ENCODE measurements around the gene PIM3. TPM values are rescaled to one million over a fixed set of nuclear protein-coding genes. Genes with fewer than 3 reads are reported as not detected.
"Not testable (repeated sequence)": the region's sequence is repeated elsewhere in the genome, so short reads cannot be mapped to it uniquely, and the experiment has no call there.

The PIM3 gene
- total RNA-seq, 2 donors from 2014 or later = 94.8 to 235 TPM

DNA sequence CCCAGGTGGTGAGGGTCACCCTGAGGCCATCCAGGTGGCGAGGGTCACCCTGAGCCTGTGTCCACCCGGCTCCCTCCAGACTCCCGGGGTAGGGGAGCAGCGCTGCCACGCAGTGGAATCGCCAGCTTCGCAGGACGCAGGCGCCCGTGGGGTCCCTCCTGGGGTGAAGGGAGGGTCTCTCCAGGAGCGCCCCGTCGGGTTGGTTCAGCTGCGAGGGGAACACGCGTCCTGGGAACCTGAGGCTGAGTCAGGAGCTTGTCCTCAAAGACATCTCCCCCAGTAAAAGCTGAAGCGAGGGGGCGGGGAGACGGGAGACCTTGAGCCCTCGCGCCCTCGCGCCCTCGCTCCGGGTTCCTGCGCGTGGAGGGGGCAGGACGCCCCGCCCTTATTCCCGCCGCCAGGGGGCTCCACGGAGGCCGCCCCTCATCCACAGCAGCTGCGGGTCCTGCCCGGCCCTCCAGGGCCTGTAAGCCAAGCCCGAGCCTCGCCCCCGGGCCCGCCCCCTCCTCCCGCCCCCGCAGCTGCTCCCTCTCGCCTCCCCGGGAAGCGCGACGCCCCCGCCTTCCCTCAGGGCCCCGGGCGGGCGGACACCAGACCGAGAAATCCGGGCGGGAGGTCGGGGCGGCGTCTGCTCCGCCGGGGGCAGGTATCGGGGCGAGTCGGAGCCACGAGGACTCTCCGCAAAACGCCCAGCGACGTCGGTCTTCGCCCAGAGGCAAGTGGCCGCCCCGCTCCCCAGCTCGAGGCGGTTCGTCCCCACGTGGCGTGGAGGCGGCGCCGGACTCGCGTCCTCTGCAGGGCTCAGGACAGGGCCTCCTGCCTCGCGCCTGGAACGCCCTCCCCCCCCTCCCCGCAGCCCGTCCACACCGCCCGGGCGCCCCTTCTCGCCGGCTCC is 22.8 kb downstream of the PIM3 start:
- Mint-ChIP-seq H3K4me1 (peaks cover 14% of the 10 kb centered on the region), H3K4me3 (peak overlapping the region; percentile 71), H3K27ac (no peak overlapping the region), H3K9me3 (peaks cover 5% of the 10 kb centered on the region), H3K36me3 (ENCODE audit: low read depth) (peaks cover 15% of the 10 kb centered on the region), H3K27me3 (no peaks in the 10 kb centered on the region)
- peak; percentile 36 for ATAC-seq (replicated peaks)

DNA sequence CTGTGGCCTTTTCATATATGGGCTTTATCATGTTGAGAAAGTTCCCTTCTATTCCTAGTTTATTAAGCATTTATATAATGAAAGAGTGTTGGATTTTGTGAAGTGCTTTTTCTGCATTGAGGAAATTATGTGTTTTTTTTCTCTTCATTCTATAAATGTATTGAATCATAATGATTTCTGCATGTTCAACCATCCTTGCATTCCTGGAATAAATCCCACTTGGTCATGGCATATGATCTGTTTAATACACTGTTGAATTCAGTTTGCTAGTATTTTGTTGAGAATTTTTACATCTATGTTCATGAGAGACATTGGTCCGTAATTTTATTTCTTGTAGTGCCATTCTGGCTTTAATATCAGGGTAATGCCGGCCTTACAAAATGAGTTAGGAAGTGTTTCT is 25.8 kb downstream of the PIM3 start:
- Mint-ChIP-seq H3K27ac (no peak overlapping the region), H3K4me1 (peaks cover 5% of the 10 kb centered on the region), H3K9me3 (peaks cover 6% of the 10 kb centered on the region), H3K36me3 (ENCODE audit: low read depth) (peaks cover 5% of the 10 kb centered on the region), H3K27me3 (no peaks in the 10 kb centered on the region), H3K4me3 (no peak overlapping the region)
- no peak for ATAC-seq (replicated peaks)

DNA sequence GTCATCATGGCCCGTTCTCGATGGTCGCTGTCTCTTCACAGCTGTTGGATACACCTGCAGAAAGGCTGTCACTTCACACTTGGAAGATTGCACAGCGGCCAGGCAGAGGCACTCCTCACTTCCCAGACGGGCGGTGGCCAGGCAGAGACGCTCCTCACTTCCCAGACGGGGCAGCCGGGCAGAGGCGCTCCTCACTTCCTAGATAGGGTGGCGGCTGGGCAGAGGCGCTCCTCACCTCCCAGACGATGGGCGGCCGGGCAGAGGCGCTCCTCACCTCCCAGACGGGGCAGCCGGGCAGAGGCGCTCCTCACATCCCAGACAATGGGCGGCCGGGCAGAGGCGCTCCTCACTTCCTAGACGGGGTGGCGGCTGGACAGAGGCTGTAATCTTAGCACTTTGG is 29.3 kb downstream of the PIM3 start:
- H3K9me3 Mint-ChIP-seq; H3K4me3 Mint-ChIP-seq; H3K4me1 Mint-ChIP-seq; H3K36me3 Mint-ChIP-seq (ENCODE audit: low read depth); H3K27ac Mint-ChIP-seq; H3K27me3 Mint-ChIP-seq; ATAC-seq (replicated peaks): not testable (repeated sequence)

DNA sequence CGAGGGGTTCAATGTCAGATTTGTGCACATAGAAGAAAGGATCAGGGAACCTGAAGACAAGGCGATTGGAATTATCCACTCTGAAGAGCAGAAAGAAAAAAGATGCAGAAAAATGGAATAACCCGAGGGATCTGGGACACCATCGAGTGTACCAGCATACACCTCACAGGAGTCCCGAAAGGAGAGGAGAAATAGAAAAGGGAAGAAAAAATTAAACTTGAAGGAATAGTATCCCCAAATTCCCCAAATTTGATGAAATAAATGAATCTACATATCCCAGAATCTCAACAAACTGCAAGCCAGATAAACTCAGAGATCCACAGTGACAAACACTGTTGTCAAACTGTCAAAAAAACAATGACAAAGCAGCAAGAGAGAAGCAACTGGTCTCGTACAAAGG is 30.6 kb downstream of the PIM3 start:
- ATAC-seq (replicated peaks) = no peak
- H3K27ac Mint-ChIP-seq = no peak overlapping the region
- no peak overlapping the region for H3K4me3 Mint-ChIP-seq
- H3K4me1 Mint-ChIP-seq = peaks cover 9% of the 10 kb centered on the region
- peaks cover 6% of the 10 kb centered on the region for H3K9me3 Mint-ChIP-seq
- no peaks in the 10 kb centered on the region for H3K36me3 Mint-ChIP-seq (ENCODE audit: low read depth)
- no peaks in the 10 kb centered on the region for H3K27me3 Mint-ChIP-seq

DNA sequence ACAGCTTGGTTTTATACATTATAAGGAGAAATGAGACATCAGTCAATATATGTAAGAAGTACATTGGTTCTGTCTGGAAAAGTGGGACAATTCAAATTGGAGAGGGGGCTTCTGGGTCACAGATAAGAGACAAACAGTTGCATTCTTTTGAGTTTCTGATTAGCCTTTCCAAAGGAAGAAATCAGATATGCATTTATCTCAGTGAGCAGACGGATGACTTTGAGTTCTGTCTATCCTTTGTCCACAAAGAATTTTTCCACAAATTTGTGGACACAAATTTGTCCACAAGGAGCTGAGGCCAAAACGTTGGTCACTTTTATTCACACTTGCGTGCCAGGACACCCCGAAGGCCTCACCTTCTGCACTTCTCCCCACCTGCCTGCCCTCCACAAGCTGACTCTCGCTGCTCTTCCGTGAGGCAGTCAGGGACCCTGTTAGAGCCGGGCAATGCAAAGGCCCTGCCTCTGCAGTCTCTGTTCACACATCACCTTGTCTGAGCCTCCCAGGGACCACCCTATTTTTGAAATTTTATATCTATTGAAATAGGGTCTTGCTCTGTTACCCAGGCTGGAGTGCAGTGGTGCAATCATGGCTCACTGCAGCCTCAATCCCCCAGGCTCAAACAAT is 31.4 kb downstream of the PIM3 start:
- no peaks in the 10 kb centered on the region for H3K36me3 Mint-ChIP-seq (ENCODE audit: low read depth)
- no peak for ATAC-seq (replicated peaks)
- H3K9me3 Mint-ChIP-seq = peaks cover 6% of the 10 kb centered on the region
- no peak overlapping the region for H3K4me3 Mint-ChIP-seq
- H3K4me1 Mint-ChIP-seq = peaks cover 9% of the 10 kb centered on the region
- H3K27me3 Mint-ChIP-seq = no peaks in the 10 kb centered on the region
- H3K27ac Mint-ChIP-seq = no peak overlapping the region

DNA sequence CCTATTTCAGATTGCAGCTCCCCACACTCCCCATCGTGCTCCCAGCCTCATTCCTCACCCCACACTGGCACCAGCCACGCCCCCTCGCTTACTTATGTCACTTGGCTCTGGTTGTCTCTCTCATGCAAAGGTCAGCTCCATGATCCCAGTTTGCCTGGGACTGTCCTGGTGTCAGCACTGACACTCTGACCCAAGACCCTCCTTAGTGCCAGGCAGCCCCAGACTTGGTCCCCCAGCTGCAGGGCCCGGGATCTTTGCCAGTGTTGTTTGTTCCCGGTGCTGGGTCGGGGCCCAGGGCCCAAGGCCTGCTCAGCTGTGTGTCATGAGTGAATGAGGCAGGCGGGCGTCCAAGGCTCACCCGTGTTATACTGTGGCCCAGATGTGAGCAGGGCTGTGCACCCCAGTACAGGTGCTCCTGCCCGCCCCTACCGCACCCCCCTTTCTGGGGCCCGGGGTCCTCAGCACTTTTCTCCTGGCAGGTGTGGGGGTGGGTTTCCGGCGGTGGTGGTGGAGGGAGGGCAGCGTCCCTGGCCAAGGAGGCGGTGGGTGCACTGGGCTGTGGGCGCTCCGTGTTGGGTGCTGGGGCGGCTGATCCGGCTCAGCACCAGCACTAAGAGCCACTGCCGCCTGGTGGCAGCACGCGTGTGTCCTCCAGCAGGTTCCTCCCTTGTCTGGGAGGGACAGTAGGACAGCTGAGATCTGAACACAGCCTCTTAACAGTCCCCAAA is 32.5 kb downstream of the PIM3 start:
- H3K36me3 Mint-ChIP-seq (ENCODE audit: low read depth) = no peaks in the 10 kb centered on the region
- peaks cover 9% of the 10 kb centered on the region for H3K4me1 Mint-ChIP-seq
- peak; percentile 98 for ATAC-seq (replicated peaks)
- no peaks in the 10 kb centered on the region for H3K27me3 Mint-ChIP-seq
- peak overlapping the region; percentile 56 for H3K27ac Mint-ChIP-seq
- H3K9me3 Mint-ChIP-seq = peaks cover 6% of the 10 kb centered on the region
- H3K4me3 Mint-ChIP-seq = peak overlapping the region; percentile 20

DNA sequence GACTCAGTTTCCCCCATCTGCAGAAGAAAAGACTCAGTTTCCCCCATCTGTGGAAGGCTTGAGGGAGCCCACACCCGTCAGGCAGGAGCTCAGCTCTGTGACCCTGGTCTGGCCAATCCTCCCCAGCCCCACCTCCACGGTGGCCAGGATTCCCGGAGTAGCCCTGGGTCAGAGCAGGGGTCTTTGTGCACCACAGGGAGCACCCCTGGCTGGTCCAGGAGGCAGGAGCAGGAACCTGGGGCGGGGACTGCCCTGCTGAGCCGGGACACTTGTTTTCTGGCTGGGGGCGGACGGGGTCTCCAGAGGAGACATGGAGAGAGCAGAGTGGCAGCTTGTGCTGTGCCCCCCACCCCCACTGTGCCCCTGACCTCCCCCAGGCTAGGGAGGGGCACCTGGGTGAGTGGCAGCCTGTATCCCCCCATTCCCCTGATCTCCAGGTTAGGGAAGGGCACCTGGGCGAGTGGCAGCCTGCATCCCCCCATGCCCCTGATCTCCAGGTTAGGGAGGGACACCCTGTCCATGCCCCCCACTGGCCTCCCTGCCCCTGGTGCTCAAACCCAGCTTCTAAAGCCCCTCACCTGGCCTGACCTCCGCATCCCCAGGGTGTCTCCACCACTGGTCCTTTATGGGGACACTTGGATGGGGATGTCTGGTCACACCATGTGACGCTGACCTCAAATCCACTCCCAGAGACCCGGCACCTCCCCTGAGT is 33.2 kb downstream of the PIM3 start:
- Mint-ChIP-seq H3K4me1 (peaks cover 9% of the 10 kb centered on the region), H3K4me3 (peak overlapping the region; percentile 20), H3K9me3 (peaks cover 6% of the 10 kb centered on the region), H3K36me3 (ENCODE audit: low read depth) (no peaks in the 10 kb centered on the region), H3K27ac (peak overlapping the region; percentile 56), H3K27me3 (no peaks in the 10 kb centered on the region)
- ATAC-seq (replicated peaks) = no peak

DNA sequence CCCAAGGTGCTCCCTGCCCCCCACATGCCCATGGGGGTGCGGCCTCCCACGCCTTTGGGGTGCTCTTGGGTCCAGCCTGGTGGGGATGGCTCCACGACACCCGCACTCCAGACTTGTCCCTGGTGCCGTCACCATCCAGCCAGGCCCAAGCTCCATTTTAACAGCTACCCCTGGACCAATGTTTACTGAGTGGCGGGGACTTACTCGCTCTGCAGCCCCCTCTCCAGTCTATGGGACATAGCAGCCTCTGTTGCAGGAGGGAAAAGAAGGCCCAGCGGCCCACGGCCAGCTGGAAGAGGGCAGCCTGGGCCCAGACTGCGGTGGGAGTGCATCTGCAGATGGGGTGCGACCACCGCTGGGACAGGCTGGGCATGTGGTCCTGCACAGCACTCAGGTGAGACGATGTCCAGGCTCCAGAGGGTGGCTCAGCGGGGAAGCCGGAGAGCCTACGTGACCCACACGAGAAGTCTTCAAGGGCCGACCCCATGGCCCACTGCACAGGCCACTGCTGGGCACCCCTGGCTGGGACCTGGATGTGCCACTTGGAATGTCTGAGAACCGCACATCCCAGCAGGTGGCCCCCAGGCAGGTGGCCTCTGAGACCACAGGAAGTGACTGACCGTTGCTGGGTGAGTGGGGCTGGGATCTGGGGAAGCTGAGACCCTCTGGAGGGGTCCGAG is 33.9 kb downstream of the PIM3 start:
- no peak for ATAC-seq (replicated peaks)
- H3K36me3 Mint-ChIP-seq (ENCODE audit: low read depth) = no peaks in the 10 kb centered on the region
- no peak overlapping the region for H3K4me3 Mint-ChIP-seq
- H3K27ac Mint-ChIP-seq = no peak overlapping the region
- peaks cover 9% of the 10 kb centered on the region for H3K4me1 Mint-ChIP-seq
- H3K9me3 Mint-ChIP-seq = peaks cover 6% of the 10 kb centered on the region
- H3K27me3 Mint-ChIP-seq = no peaks in the 10 kb centered on the region

DNA sequence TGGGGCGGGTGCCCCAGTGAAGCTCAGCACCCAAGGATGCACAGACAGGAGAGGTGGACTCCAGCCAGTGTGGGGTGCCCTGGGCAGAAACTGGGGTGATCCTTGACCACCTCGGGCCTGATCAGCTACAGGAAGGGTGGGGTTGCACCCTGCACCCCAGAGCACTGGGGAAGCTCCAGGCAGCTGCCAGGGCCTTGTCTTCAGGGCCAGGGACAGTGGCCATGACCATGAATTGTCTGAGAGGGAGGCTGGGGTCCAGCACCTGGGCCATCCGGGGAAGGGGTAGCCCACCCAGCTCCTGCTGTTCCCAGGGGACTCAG is 34.4 kb downstream of the PIM3 start:
- Mint-ChIP-seq H3K4me3 (no peak overlapping the region), H3K27ac (no peak overlapping the region), H3K4me1 (peaks cover 9% of the 10 kb centered on the region), H3K27me3 (no peaks in the 10 kb centered on the region), H3K9me3 (peaks cover 6% of the 10 kb centered on the region), H3K36me3 (ENCODE audit: low read depth) (no peaks in the 10 kb centered on the region)
- no peak for ATAC-seq (replicated peaks)

DNA sequence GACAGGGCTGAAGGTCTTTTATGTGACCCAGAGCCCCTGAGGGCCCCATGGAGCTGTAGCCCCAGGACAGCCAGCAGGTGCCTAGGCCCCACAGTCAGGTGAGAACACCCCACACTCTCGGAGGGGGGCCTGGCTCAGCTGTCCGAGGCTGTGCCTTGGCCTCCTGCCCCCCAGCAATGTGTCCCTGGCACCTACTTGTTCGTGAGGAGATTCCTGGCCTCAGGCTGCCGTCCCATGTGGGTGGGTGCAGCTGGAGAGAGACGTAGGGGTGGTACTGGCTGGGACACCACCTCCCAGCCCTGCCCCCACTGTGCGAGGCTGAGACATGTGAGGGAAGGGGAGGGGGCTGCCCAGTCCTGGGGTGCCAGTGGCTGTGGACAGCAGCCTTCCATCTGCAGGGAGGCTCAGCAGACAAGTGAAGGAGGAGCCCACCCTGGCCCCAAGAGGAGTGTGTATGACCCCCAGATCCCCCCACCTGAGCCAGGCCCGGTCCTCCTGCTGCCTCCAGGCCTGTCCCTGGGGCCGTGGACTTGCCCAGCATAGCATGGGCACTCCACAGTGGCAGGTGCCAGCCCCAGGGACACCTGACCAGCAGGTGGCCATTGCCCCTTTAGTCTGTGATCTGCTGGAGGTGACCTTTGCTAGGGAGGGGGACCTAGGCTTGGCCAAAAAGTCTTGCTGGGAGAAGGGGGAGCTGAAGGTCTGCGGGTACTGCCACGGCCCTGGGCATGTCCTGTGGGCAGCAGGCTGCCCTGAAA is 35.0 kb downstream of the PIM3 start:
- Mint-ChIP-seq H3K27me3 (no peaks in the 10 kb centered on the region), H3K27ac (no peak overlapping the region), H3K9me3 (peaks cover 6% of the 10 kb centered on the region), H3K4me3 (no peak overlapping the region), H3K36me3 (ENCODE audit: low read depth) (no peaks in the 10 kb centered on the region), H3K4me1 (peaks cover 9% of the 10 kb centered on the region)
- ATAC-seq (replicated peaks) = no peak

DNA sequence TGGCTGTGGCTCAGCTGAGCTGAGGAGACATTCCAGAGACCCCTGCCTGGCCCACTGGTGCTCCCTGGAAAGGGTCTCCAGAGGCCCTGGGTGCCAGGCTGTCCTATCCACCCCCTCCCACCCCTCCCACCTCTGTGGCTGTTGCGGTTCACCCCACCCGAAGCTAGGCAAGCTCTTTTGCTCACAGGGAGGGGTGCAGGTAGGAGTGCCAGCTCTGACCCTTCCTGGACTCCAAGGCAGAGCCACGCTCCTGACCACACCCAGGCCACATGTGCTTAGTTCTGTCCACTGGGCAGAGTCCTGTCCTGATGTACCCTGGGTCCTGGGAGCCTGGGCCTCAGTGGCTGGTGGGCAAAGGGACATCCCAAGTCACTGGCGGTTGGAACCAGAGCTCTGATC is 35.5 kb downstream of the PIM3 start:
- Mint-ChIP-seq H3K27ac (no peak overlapping the region), H3K27me3 (no peaks in the 10 kb centered on the region), H3K36me3 (ENCODE audit: low read depth) (no peaks in the 10 kb centered on the region), H3K4me1 (peaks cover 9% of the 10 kb centered on the region), H3K9me3 (peaks cover 2% of the 10 kb centered on the region), H3K4me3 (no peak overlapping the region)
- ATAC-seq (replicated peaks) = no peak

DNA sequence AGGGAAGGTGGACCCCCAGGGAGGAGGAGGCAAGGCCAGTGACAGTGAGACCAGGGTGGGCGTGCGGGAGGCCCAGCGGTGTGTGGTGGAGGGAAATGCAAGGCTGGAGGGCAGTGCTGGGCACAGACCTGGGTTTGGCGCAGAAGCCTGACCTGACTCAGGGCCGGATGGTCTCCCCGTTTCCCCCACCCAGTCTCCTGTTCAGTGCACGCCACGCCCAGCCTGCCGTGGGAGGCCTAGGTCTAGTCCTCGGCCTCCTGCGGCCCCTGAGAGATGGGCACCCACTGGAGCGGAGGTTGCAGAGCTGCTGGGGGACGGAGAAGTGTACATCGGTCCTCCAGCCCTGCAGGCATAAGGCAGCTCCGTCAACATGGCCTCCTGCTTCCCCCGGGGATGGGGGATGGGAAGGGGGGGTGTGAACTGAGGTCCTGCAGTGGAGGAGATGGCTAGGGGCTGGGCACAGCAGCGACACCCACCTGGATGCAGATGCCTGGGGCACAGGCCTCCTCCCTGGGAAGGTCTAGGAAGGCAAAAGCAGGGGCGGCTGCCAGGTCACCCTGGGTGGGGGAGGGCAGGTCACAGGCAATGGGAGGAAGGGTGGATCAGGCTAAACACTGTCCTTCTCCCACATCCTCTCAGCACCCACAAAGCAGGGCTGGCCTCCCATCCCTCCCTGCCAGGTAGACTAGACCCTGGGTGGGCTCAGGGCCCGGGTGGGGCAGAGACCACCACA is 36.1 kb downstream of the PIM3 start:
- Mint-ChIP-seq H3K9me3 (no peaks in the 10 kb centered on the region), H3K4me3 (no peak overlapping the region), H3K27ac (no peak overlapping the region), H3K36me3 (ENCODE audit: low read depth) (no peaks in the 10 kb centered on the region), H3K4me1 (peaks cover 9% of the 10 kb centered on the region), H3K27me3 (no peaks in the 10 kb centered on the region)
- ATAC-seq (replicated peaks) = no peak

DNA sequence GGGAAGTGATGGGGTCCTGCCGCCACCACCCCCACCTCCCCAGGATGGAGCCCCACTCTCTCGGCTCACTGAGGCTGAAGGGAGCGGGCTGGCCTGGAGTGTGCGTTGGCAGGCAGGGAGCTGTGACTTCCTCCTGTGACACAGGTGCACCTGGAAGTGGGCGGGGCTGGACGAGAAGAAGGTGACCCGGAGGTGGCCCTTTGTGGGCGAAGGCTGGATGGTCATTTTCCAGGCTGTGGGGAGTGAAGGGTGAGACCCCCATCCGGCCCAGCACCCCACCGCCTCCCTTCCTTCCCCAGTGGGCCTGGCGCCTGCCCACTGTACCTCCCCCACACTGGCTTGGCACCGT is 36.7 kb downstream of the PIM3 start:
- ATAC-seq (replicated peaks) = no peak
- no peak overlapping the region for H3K4me3 Mint-ChIP-seq
- peaks cover 9% of the 10 kb centered on the region for H3K4me1 Mint-ChIP-seq
- no peaks in the 10 kb centered on the region for H3K9me3 Mint-ChIP-seq
- no peaks in the 10 kb centered on the region for H3K36me3 Mint-ChIP-seq (ENCODE audit: low read depth)
- no peak overlapping the region for H3K27ac Mint-ChIP-seq
- H3K27me3 Mint-ChIP-seq = no peaks in the 10 kb centered on the region
